HCT116 (cell line): Measurements from ENCODE around the gene ZDHHC14. TPM values are rescaled to one million over a fixed set of nuclear protein-coding genes. Genes with fewer than 3 reads are reported as not detected.

ENCODE experiments used
- ATAC-seq: fragments of 200-7000 bp; cut with Tn5 transposase; 2 replicates; pipeline ENCODE4 v1.9.1; 2020; ENCODE audit warnings: mild to moderate bottlenecking, moderate library complexity
- BruUV-seq: library from RNA; stranded (reverse); fragments of 400-500 nt; replicated peaks from 2 replicates; lab custom pipeline; 2021; lab: Mats Ljungman, UMichigan
- CTCF ChIA-PET: fragments of 300-600 bp; sonication (Branson Sonifier 250); formaldehyde crosslinking; loops from one replicate; lab custom pipeline; 2021; ENCODE audit warnings: antibody characterized with exemption; lab: Charles Lee
- POLR2A ChIA-PET: fragments of 300-600, 350-600 bp; sonication (Branson Sonifier 250); formaldehyde crosslinking; loops from one replicate; lab custom pipeline; 2021; ENCODE audit warnings: antibody characterized with exemption; lab: Charles Lee
- RAD21 ChIA-PET, 2 experiments: fragments of 300-600 bp; sonication (Branson Sonifier 250); formaldehyde crosslinking; loops; one replicate each; lab custom pipeline; 2023; ENCODE audit warnings: low total read pairs in 2 of 2; ENCODE audit not compliant: uncharacterized antibody in 2 of 2, unreplicated experiment in 2 of 2, low non-redundant PET in 1 of 2; lab: Charles Lee
- DNase-seq: peaks from one replicate; pipeline ENCODE4 v3.0.0-alpha.2; 2010; ENCODE audit warnings: low read depth, low spot score
- H2AFZ ChIP-seq: fragments of 200-600 bp; shearing (Covaris generic), sonication (generic); 2 replicates; pipeline ENCODE4 v1.6.1; 2017; ENCODE audit warnings: low read depth, mixed run types, mixed read lengths, antibody characterized with exemption, low read length; ENCODE audit not compliant: poor library complexity, severe bottlenecking
- H3K27ac ChIP-seq: 2 replicates; pipeline ENCODE4 v1.5.1; 2012; ENCODE audit warnings: low read depth, low read length
- H3K27me3 ChIP-seq: fragments of 200-600 bp; sonication (generic); 2 replicates; pipeline ENCODE4 v1.6.1; 2016; ENCODE audit warnings: mixed run types, low read length, mixed read lengths; ENCODE audit not compliant: insufficient read depth
- H3K36me3 ChIP-seq, 2 experiments: fragments of 200-500 bp in 1 of 2; fragments of 200-600 bp in 1 of 2; sonication (Bioruptor generic) in 1 of 2; sonication (generic) in 1 of 2; 2 replicates each; pipeline versions ENCODE4 v1.5.1 to v1.6.1; 2014 to 2016; ENCODE audit warnings: low read length in 2 of 2, inconsistent platforms in 1 of 2, mixed read lengths in 1 of 2, mixed run types in 1 of 2; ENCODE audit not compliant: insufficient read depth in 2 of 2, control insufficient read depth in 1 of 2
- H3K4me1 ChIP-seq, 2 experiments: fragments of 200-600 bp in 1 of 2; sonication (generic) in 1 of 2; 2 replicates each; pipeline versions ENCODE4 v1.5.1 to v1.6.1; 2012 to 2017; ENCODE audit warnings: low read length in 2 of 2, inconsistent platforms in 1 of 2, mild to moderate bottlenecking in 1 of 2, mixed read lengths in 1 of 2, mixed run types in 1 of 2, moderate library complexity in 1 of 2; ENCODE audit not compliant: insufficient read depth in 2 of 2, control insufficient read depth in 1 of 2
- H3K4me2 ChIP-seq: fragments of 200-600 bp; sonication (generic); 2 replicates; pipeline ENCODE4 v1.6.1; 2017; ENCODE audit warnings: mixed run types, low read length, mixed read lengths
- H3K4me3 ChIP-seq, 2 experiments: fragments of 200-600 bp in 1 of 2; sonication (generic) in 1 of 2; replicated peaks in 1 of 2; 2 replicates each; pipeline ENCODE4 v1.5.1; 2011 to 2016; ENCODE audit warnings: low read length in 2 of 2, control low read depth in 1 of 2, low read depth in 1 of 2, mild to moderate bottlenecking in 1 of 2, mixed read lengths in 1 of 2, mixed run types in 1 of 2
- H3K79me2 ChIP-seq: fragments of 200-600 bp; sonication (generic); 2 replicates; pipeline ENCODE4 v1.6.1; 2017; ENCODE audit warnings: mild to moderate bottlenecking, mixed run types, low read length, moderate library complexity, mixed read lengths; ENCODE audit not compliant: insufficient read depth
- H3K9ac ChIP-seq: fragments of 200-600 bp; sonication (generic); 2 replicates; pipeline ENCODE4 v1.6.1; 2016; ENCODE audit warnings: low read length, mixed read lengths
- H3K9me2 ChIP-seq: fragments of 200-600 bp; sonication (generic), shearing (Covaris generic); 2 replicates; pipeline ENCODE4 v1.6.1; 2017; ENCODE audit warnings: mixed run types, mild to moderate bottlenecking, moderate library complexity; ENCODE audit not compliant: insufficient read depth
- H3K9me3 ChIP-seq, 2 experiments: fragments of 200-500 bp in 1 of 2; fragments of 200-600 bp in 1 of 2; sonication (Bioruptor generic) in 1 of 2; sonication (generic) in 1 of 2; 2 replicates each; pipeline ENCODE4 v1.6.1; 2014 to 2017; ENCODE audit warnings: low read length in 2 of 2, mixed read lengths in 2 of 2, inconsistent platforms in 1 of 2, low read depth in 1 of 2, mild to moderate bottlenecking in 1 of 2, mixed run types in 1 of 2, moderate library complexity in 1 of 2; ENCODE audit not compliant: control insufficient read depth in 1 of 2, insufficient read depth in 1 of 2
- H4K20me1 ChIP-seq: fragments of 200-600 bp; sonication (generic), shearing (Covaris generic); 2 replicates; pipeline ENCODE4 v1.6.1; 2017; ENCODE audit warnings: mixed run types, mild to moderate bottlenecking, moderate library complexity; ENCODE audit not compliant: insufficient read depth
- CBX3 ChIP-seq: IDR thresholded peaks from 2 replicates; pipeline ENCODE4 v1.6.1; 2012; ENCODE audit warnings: low read depth
- CEBPB ChIP-seq: IDR thresholded peaks from 2 replicates; pipeline ENCODE4 v1.6.1; 2012; ENCODE audit warnings: low read depth
- EZH2 ChIP-seq: fragments of 200-600 bp; sonication (generic); IDR thresholded peaks from 2 replicates; pipeline ENCODE4 v1.6.1; 2017; ENCODE audit warnings: antibody characterized with exemption, mixed run types
- FOSL1 ChIP-seq: IDR thresholded peaks from 2 replicates; pipeline ENCODE4 v1.6.1; 2012; ENCODE audit warnings: low read depth
- JUND ChIP-seq: IDR thresholded peaks from 2 replicates; pipeline ENCODE4 v1.6.1; 2012
- SRF ChIP-seq: IDR thresholded peaks from 2 replicates; pipeline ENCODE4 v1.6.1; 2012; ENCODE audit warnings: low read depth
- ZBTB33 ChIP-seq: IDR thresholded peaks from 2 replicates; pipeline ENCODE4 v1.6.1; 2011; ENCODE audit warnings: mild to moderate bottlenecking, low read length, moderate library complexity; ENCODE audit not compliant: insufficient replicate concordance; ENCODE audit errors: extremely low read depth
- ZNF274 ChIP-seq: fragments of 200-500 bp; sonication (Bioruptor generic); IDR thresholded peaks from 2 replicates; pipeline ENCODE4 v1.6.1; 2014; ENCODE audit warnings: mild to moderate bottlenecking, low read depth, low read length, inconsistent platforms
- intact Hi-C: fragments of 100-400 bp; cut with micrococcal nuclease; formaldehyde crosslinking; loops from 2 replicates; pipeline ENCODE4 v1.10.0; 2022
- total RNA-seq: library from RNA; stranded (reverse); gene quantifications from one replicate; pipeline ENCODE4 v1.2.1, GENCODE V29; 2021; ENCODE audit not compliant: unreplicated experiment

The ZDHHC14 gene
- total RNA-seq, 1 experiment from 2014 or later = 5.3 TPM

- intact Hi-C loops = no loop called here
- DNase-seq = no peak
- no peaks in the 10 kb centered on the region for H3K79me2 ChIP-seq
- H2AFZ ChIP-seq = no peak overlapping the region
- no peaks in the 10 kb centered on the region for H3K9me3 ChIP-seq
- no peaks in the 10 kb centered on the region for H3K36me3 ChIP-seq
- H3K4me1 ChIP-seq = no peaks in the 10 kb centered on the region
- H3K9ac ChIP-seq = no peak overlapping the region
- no peak overlapping the region for H3K4me3 ChIP-seq
- ChIA-PET CTCF (no interaction called here), RAD21 (no interaction called here), POLR2A (no interaction called here)
- no peaks in the 10 kb centered on the region for H4K20me1 ChIP-seq
- no peaks in the 10 kb centered on the region for H3K9me2 ChIP-seq
- no peak for ATAC-seq
- no peak overlapping the region for H3K27ac ChIP-seq
- no peaks in the 10 kb centered on the region for H3K27me3 ChIP-seq
- no TSS peak for BruUV-seq
- H3K4me2 ChIP-seq = no peak overlapping the region
- no peak for TF ChIP-seq SRF
- no peak for TF ChIP-seq CEBPB
Measured at GRCh38 chr6:157561414-157561790, 180.4 kb downstream of the ZDHHC14 start.

GRCh38 chr6:157561929-157562810 lies 181.2 kb downstream of the ZDHHC14 start:
- Histone ChIP-seq H3K9ac (no peak overlapping the region), H3K4me3 (no peak overlapping the region), H3K36me3 (no peaks in the 10 kb centered on the region), H3K9me2 (no peaks in the 10 kb centered on the region), H3K27me3 (no peaks in the 10 kb centered on the region), H4K20me1 (no peaks in the 10 kb centered on the region), H3K4me1 (no peaks in the 10 kb centered on the region), H3K9me3 (no peaks in the 10 kb centered on the region), H3K27ac (no peak overlapping the region), H3K79me2 (no peaks in the 10 kb centered on the region), H3K4me2 (no peak overlapping the region), H2AFZ (no peak overlapping the region)
- ATAC-seq = no peak
- CTCF ChIA-PET = no interaction called here
- POLR2A ChIA-PET = no interaction called here
- BruUV-seq = no TSS peak
- RAD21 ChIA-PET = no interaction called here
- no peak for DNase-seq
- TF ChIP-seq ZBTB33 (no peak), JUND (no peak), ZNF274 (no peak), CBX3 (no peak), FOSL1 (no peak), EZH2 (no peak)
- intact Hi-C loops = no loop called here
